ENCODE data around the gene MDGA2.
"Not testable (repeated sequence)": the region's sequence is repeated elsewhere in the genome, so short reads cannot be mapped to it uniquely, and the experiment has no call there.

The MDGA2 gene

GRCh38 chr14:47226877-47227520 is 448.4 kb downstream of the MDGA2 start:
- Histone ChIP-seq H3K27me3 (replicated peaks; ENCODE audit: control insufficient read depth, insufficient read depth, low read length) (no peaks in the 10 kb centered on the region), H3K9me3 (ENCODE audit: control insufficient read depth, low read length) (peaks cover 3% of the 10 kb centered on the region), H3K4me3 (ENCODE audit: low read length) (no peak overlapping the region), H3K4me1 (ENCODE audit: control insufficient read depth, insufficient read depth, low read length) (no peaks in the 10 kb centered on the region), H3K9ac (ENCODE audit: low read length) (no peak overlapping the region), H3K36me3 (ENCODE audit: control insufficient read depth, insufficient read depth, low read length, severe bottlenecking) (no peaks in the 10 kb centered on the region)
- DNase-seq (ENCODE audit: low read depth), result no peak

GRCh38 chr14:47223656-47224055 is 451.7 kb downstream of the MDGA2 start:
- Histone ChIP-seq H3K36me3 (ENCODE audit: control insufficient read depth, insufficient read depth, low read length, severe bottlenecking) (no peaks in the 10 kb centered on the region), H3K9me3 (ENCODE audit: control insufficient read depth, low read length) (peaks cover 3% of the 10 kb centered on the region)

GRCh38 chr14:47220096-47220495 is 455.3 kb downstream of the MDGA2 start:
- H3K27me3 ChIP-seq (replicated peaks; ENCODE audit: control insufficient read depth, insufficient read depth, low read length), result no peaks in the 10 kb centered on the region
- H3K36me3 ChIP-seq (ENCODE audit: control insufficient read depth, insufficient read depth, low read length, severe bottlenecking), result no peaks in the 10 kb centered on the region
- peaks cover 3% of the 10 kb centered on the region for H3K9me3 ChIP-seq (ENCODE audit: control insufficient read depth, low read length)
- no peak overlapping the region for H3K4me3 ChIP-seq (ENCODE audit: low read length)
- no peak overlapping the region for H3K9ac ChIP-seq (ENCODE audit: low read length)
- DNase-seq (ENCODE audit: low read depth), result no peak
- H3K4me1 ChIP-seq (ENCODE audit: control insufficient read depth, insufficient read depth, low read length), result no peaks in the 10 kb centered on the region

More at GRCh38 chr14:47223656-47224055, 451.7 kb downstream of the MDGA2 start:
- H3K4me1 ChIP-seq (ENCODE audit: control insufficient read depth, insufficient read depth, low read length), result no peaks in the 10 kb centered on the region
- no peaks in the 10 kb centered on the region for H3K27me3 ChIP-seq (replicated peaks; ENCODE audit: control insufficient read depth, insufficient read depth, low read length)
- H3K9ac ChIP-seq (ENCODE audit: low read length), result no peak overlapping the region
- H3K4me3 ChIP-seq (ENCODE audit: low read length), result no peak overlapping the region
- DNase-seq (ENCODE audit: low read depth), result no peak

- no peaks in the 10 kb centered on the region for H3K9me3 ChIP-seq (ENCODE audit: control insufficient read depth, low read length)
- DNase-seq (ENCODE audit: low read depth), result no peak
- no peak overlapping the region for H3K4me3 ChIP-seq (ENCODE audit: low read length)
- no peaks in the 10 kb centered on the region for H3K4me1 ChIP-seq (ENCODE audit: control insufficient read depth, insufficient read depth, low read length)
- no peaks in the 10 kb centered on the region for H3K36me3 ChIP-seq (ENCODE audit: control insufficient read depth, insufficient read depth, low read length, severe bottlenecking)
- no peak overlapping the region for H3K9ac ChIP-seq (ENCODE audit: low read length)
- no peaks in the 10 kb centered on the region for H3K27me3 ChIP-seq (replicated peaks; ENCODE audit: control insufficient read depth, insufficient read depth, low read length)
Measured at GRCh38 chr14:47211263-47211662, 464.1 kb downstream of the MDGA2 start.

- H3K9ac ChIP-seq (ENCODE audit: low read length), result no peak overlapping the region
Measured at GRCh38 chr14:47210099-47210498, 465.3 kb downstream of the MDGA2 start.

GRCh38 chr14:47208434-47208833 is 467.0 kb downstream of the MDGA2 start:
- DNase-seq (ENCODE audit: low read depth), result no peak
- Histone ChIP-seq H3K36me3 (ENCODE audit: control insufficient read depth, insufficient read depth, low read length, severe bottlenecking) (no peaks in the 10 kb centered on the region), H3K4me3 (ENCODE audit: low read length) (no peak overlapping the region), H3K9me3 (ENCODE audit: control insufficient read depth, low read length) (no peaks in the 10 kb centered on the region), H3K27me3 (replicated peaks; ENCODE audit: control insufficient read depth, insufficient read depth, low read length) (no peaks in the 10 kb centered on the region), H3K4me1 (ENCODE audit: control insufficient read depth, insufficient read depth, low read length) (no peaks in the 10 kb centered on the region), H3K9ac (ENCODE audit: low read length) (no peak overlapping the region)

More at GRCh38 chr14:47210099-47210498, 465.3 kb downstream of the MDGA2 start:
- H3K27me3 ChIP-seq (replicated peaks; ENCODE audit: control insufficient read depth, insufficient read depth, low read length), result no peaks in the 10 kb centered on the region
- DNase-seq (ENCODE audit: low read depth), result no peak
- H3K4me3 ChIP-seq (ENCODE audit: low read length), result no peak overlapping the region
- no peaks in the 10 kb centered on the region for H3K36me3 ChIP-seq (ENCODE audit: control insufficient read depth, insufficient read depth, low read length, severe bottlenecking)
- no peaks in the 10 kb centered on the region for H3K9me3 ChIP-seq (ENCODE audit: control insufficient read depth, low read length)
- H3K4me1 ChIP-seq (ENCODE audit: control insufficient read depth, insufficient read depth, low read length), result no peaks in the 10 kb centered on the region

GRCh38 chr14:47207617-47208016 is 467.8 kb downstream of the MDGA2 start:
- Histone ChIP-seq H3K9ac (ENCODE audit: low read length) (no peak overlapping the region), H3K9me3 (ENCODE audit: control insufficient read depth, low read length) (no peaks in the 10 kb centered on the region), H3K27me3 (replicated peaks; ENCODE audit: control insufficient read depth, insufficient read depth, low read length) (no peaks in the 10 kb centered on the region), H3K4me3 (ENCODE audit: low read length) (no peak overlapping the region), H3K36me3 (ENCODE audit: control insufficient read depth, insufficient read depth, low read length, severe bottlenecking) (no peaks in the 10 kb centered on the region), H3K4me1 (ENCODE audit: control insufficient read depth, insufficient read depth, low read length) (no peaks in the 10 kb centered on the region)
- no peak for DNase-seq (ENCODE audit: low read depth)

- no peaks in the 10 kb centered on the region for H3K9me3 ChIP-seq (ENCODE audit: control insufficient read depth, low read length)
- no peaks in the 10 kb centered on the region for H3K4me1 ChIP-seq (ENCODE audit: control insufficient read depth, insufficient read depth, low read length)
- no peaks in the 10 kb centered on the region for H3K27me3 ChIP-seq (replicated peaks; ENCODE audit: control insufficient read depth, insufficient read depth, low read length)
- DNase-seq (ENCODE audit: low read depth), result no peak
- H3K9ac ChIP-seq (ENCODE audit: low read length), result no peak overlapping the region
- no peaks in the 10 kb centered on the region for H3K36me3 ChIP-seq (ENCODE audit: control insufficient read depth, insufficient read depth, low read length, severe bottlenecking)
- no peak overlapping the region for H3K4me3 ChIP-seq (ENCODE audit: low read length)
Measured at GRCh38 chr14:47200740-47201139, 474.7 kb downstream of the MDGA2 start.

GRCh38 chr14:47195582-47195981 is 479.8 kb downstream of the MDGA2 start:
- H3K4me3 ChIP-seq (ENCODE audit: low read length), result no peak overlapping the region
- peaks cover 12% of the 10 kb centered on the region for H3K4me1 ChIP-seq (ENCODE audit: control insufficient read depth, insufficient read depth, low read length)

GRCh38 chr14:47194055-47194454 is 481.4 kb downstream of the MDGA2 start:
- Histone ChIP-seq H3K9ac (ENCODE audit: low read length) (no peak overlapping the region), H3K9me3 (ENCODE audit: control insufficient read depth, low read length) (no peaks in the 10 kb centered on the region), H3K4me3 (ENCODE audit: low read length) (no peak overlapping the region), H3K4me1 (ENCODE audit: control insufficient read depth, insufficient read depth, low read length) (peaks cover 12% of the 10 kb centered on the region), H3K36me3 (ENCODE audit: control insufficient read depth, insufficient read depth, low read length, severe bottlenecking) (no peaks in the 10 kb centered on the region), H3K27me3 (replicated peaks; ENCODE audit: control insufficient read depth, insufficient read depth, low read length) (no peaks in the 10 kb centered on the region)
- DNase-seq (ENCODE audit: low read depth), result no peak

More at GRCh38 chr14:47195582-47195981, 479.8 kb downstream of the MDGA2 start:
- H3K36me3 ChIP-seq (ENCODE audit: control insufficient read depth, insufficient read depth, low read length, severe bottlenecking), result no peaks in the 10 kb centered on the region
- H3K27me3 ChIP-seq (replicated peaks; ENCODE audit: control insufficient read depth, insufficient read depth, low read length), result no peaks in the 10 kb centered on the region
- no peak for DNase-seq (ENCODE audit: low read depth)
- no peaks in the 10 kb centered on the region for H3K9me3 ChIP-seq (ENCODE audit: control insufficient read depth, low read length)
- H3K9ac ChIP-seq (ENCODE audit: low read length), result no peak overlapping the region

GRCh38 chr14:47192203-47192602 is 483.2 kb downstream of the MDGA2 start:
- not testable (repeated sequence) for H3K4me3 ChIP-seq (ENCODE audit: low read length); H3K27me3 ChIP-seq (replicated peaks; ENCODE audit: control insufficient read depth, insufficient read depth, low read length); H3K9me3 ChIP-seq (ENCODE audit: control insufficient read depth, low read length); H3K9ac ChIP-seq (ENCODE audit: low read length); DNase-seq (ENCODE audit: low read depth); H3K36me3 ChIP-seq (ENCODE audit: control insufficient read depth, insufficient read depth, low read length, severe bottlenecking)
- H3K4me1 ChIP-seq (ENCODE audit: control insufficient read depth, insufficient read depth, low read length), result peaks cover 12% of the 10 kb centered on the region

- DNase-seq (ENCODE audit: low read depth), result no peak
- peaks cover 12% of the 10 kb centered on the region for H3K4me1 ChIP-seq (ENCODE audit: control insufficient read depth, insufficient read depth, low read length)
- no peaks in the 10 kb centered on the region for H3K27me3 ChIP-seq (replicated peaks; ENCODE audit: control insufficient read depth, insufficient read depth, low read length)
- H3K4me3 ChIP-seq (ENCODE audit: low read length), result no peak overlapping the region
- no peak overlapping the region for H3K9ac ChIP-seq (ENCODE audit: low read length)
- H3K9me3 ChIP-seq (ENCODE audit: control insufficient read depth, low read length), result no peaks in the 10 kb centered on the region
- H3K36me3 ChIP-seq (ENCODE audit: control insufficient read depth, insufficient read depth, low read length, severe bottlenecking), result no peaks in the 10 kb centered on the region
Measured at GRCh38 chr14:47191700-47192099, 483.7 kb downstream of the MDGA2 start.
